AG04450 (cell line): ENCODE results near the gene CCL22. TPM values are rescaled to one million over a fixed set of nuclear protein-coding genes. Genes with fewer than 3 reads are reported as not detected.

ENCODE experiments used
- CTCF ChIA-PET: fragments of 300-600, 350-600 bp; formaldehyde crosslinking; extraction: SDS; loops from one replicate; lab custom pipeline; 2022; ENCODE audit warnings: antibody characterized with exemption, inconsistent platforms; lab: Charles Lee
- POLR2A ChIA-PET: fragments of 350-600 bp; formaldehyde crosslinking; extraction: SDS; loops from one replicate; lab custom pipeline; 2021; ENCODE audit warnings: antibody characterized with exemption, inconsistent platforms; lab: Yijun Ruan, JAX
- DNase-seq: peaks from one replicate; pipeline ENCODE4 v3.0.0-alpha.2; 2011; ENCODE audit warnings: low read depth, low spot score
- H3K27ac ChIP-seq: one replicate; pipeline ENCODE4 v1.5.1; 2012; ENCODE audit warnings: low read depth, low read length, control low read depth
- H3K27me3 ChIP-seq: one replicate; pipeline ENCODE4 v1.6.0; 2012; ENCODE audit warnings: low read length; ENCODE audit not compliant: control insufficient read depth, insufficient read depth
- H3K4me3 ChIP-seq: 2 replicates; pipeline ENCODE4 v1.5.1; 2011; ENCODE audit warnings: mild to moderate bottlenecking, low read depth, low read length, control low read depth
- H3K9me3 ChIP-seq: 2 replicates; pipeline ENCODE4 v1.5.1; 2012; ENCODE audit warnings: low read length; ENCODE audit not compliant: control insufficient read depth, insufficient read depth
- polyA plus RNA-seq: library from polyadenylated mRNA; depleted of rRNA; stranded (reverse); fragments of >200 nt; gene quantifications from 2 replicates; pipeline ENCODE4 v1.2.3, GENCODE V29; 2011
- TF ChIP-seq, protein P1 (sequence below): IDR thresholded peaks from 2 replicates; pipeline ENCODE4 v1.5.1; 2011; ENCODE audit warnings: low read depth, low read length, control low read depth, inconsistent platforms

Gene CCL22
- polyA plus RNA-seq, 1 experiment = not detected

DNA sequence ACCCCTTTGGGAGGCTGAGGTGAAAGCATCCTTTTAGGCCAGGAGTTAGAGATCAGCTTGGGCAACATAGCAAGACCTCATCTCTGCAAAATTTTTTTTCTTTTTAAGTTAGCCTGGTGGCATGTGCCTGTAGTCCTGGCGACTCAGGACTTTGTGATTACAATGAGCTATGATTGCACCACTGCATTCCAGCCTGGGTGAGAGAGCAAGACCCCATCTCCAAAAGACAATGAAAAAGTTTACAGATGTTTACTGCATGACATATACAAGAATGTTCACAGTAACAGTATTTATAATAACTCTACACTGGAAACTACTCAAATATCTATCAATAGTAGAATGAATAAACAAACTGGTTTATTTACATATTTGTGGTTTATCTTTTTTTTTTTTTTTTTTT lies 33.1 kb upstream of the CCL22 start:
- Histone ChIP-seq H3K27ac (no peak overlapping the region), H3K4me3 (no peak overlapping the region), H3K27me3 (peaks cover 5% of the 10 kb centered on the region), H3K9me3 (no peaks in the 10 kb centered on the region)
- ChIA-PET CTCF (interaction anchor here (0.6 kb wide), 1 partner anchor 76 kb away, joined by 3 read pairs; no protein-coding TSS in a partner anchor), POLR2A (interaction anchor here (0.6 to 0.7 kb wide), 2 partner anchors 26 to 53 kb away, joined by 3 read pairs; no protein-coding TSS in a partner anchor)
- TF ChIP-seq, protein P1, sequence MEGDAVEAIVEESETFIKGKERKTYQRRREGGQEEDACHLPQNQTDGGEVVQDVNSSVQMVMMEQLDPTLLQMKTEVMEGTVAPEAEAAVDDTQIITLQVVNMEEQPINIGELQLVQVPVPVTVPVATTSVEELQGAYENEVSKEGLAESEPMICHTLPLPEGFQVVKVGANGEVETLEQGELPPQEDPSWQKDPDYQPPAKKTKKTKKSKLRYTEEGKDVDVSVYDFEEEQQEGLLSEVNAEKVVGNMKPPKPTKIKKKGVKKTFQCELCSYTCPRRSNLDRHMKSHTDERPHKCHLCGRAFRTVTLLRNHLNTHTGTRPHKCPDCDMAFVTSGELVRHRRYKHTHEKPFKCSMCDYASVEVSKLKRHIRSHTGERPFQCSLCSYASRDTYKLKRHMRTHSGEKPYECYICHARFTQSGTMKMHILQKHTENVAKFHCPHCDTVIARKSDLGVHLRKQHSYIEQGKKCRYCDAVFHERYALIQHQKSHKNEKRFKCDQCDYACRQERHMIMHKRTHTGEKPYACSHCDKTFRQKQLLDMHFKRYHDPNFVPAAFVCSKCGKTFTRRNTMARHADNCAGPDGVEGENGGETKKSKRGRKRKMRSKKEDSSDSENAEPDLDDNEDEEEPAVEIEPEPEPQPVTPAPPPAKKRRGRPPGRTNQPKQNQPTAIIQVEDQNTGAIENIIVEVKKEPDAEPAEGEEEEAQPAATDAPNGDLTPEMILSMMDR = no peak
- no peak for DNase-seq

DNA sequence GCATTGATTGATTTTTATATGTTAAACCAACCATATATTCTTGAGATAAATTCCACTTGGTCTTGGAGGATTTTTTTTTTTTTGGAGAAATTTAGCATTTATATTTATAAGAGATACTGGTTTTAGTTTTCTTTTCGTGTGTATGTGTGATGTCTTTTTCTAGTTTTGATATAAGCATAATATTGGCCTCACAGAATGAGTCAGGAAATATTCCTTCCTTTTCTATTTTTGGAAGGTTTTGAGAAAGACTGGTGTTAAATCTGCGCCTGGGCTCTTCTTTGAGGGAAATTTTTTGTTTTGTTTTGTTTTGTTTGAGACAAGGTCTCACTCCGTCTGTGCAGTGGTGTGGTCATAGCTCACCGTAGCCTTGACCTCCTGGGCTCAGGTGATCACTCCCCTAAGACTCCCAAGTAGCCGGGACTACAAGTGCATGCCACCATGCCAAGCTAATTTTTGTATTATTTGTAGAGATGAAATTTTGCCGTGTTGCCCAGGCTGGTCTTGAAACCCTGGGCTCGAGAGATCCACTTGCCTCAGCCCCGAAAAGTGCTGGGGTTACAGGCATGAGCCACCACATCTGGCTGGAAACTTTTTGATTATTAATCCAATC lies 28.8 kb upstream of the CCL22 start:
- peaks cover 28% of the 10 kb centered on the region for H3K27me3 ChIP-seq
- peaks cover 3% of the 10 kb centered on the region; the same call in 1 of the 2 replicates for H3K9me3 ChIP-seq
- no peak overlapping the region for H3K4me3 ChIP-seq
- ChIA-PET POLR2A (no interaction called here), CTCF (no interaction called here)
- TF ChIP-seq, protein P1 = no peak
- no peak for DNase-seq
- H3K27ac ChIP-seq = no peak overlapping the region

DNA sequence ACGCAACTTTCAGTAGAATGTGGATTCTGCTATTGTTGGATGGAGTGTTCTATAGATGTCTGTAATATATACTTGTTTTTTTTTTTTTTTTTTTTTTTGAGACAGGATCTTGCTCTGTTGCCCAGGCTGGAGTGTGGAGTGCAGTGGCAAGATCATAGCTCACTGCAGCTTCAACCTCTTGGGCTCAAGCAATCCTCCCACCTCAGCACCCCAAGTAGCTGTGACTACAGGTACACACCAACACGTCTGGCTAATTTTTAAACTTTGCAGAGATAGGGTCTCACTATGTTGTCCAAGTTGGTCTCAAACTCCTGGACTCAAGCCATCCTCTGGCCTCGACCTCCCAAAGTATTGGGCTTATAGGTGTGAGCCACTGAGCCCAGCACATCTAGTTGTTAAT lies 27.2 kb upstream of the CCL22 start:
- ChIA-PET CTCF (interaction anchor here (0.5 to 1.5 kb wide), 3 partner anchors 12 to 103 kb away, joined by 3 to 7 read pairs (median 3); no protein-coding TSS in a partner anchor), POLR2A (no interaction called here)
- Histone ChIP-seq H3K9me3 (peaks cover 3% of the 10 kb centered on the region; the same call in 1 of the 2 replicates), H3K27me3 (peaks cover 35% of the 10 kb centered on the region), H3K4me3 (no peak overlapping the region), H3K27ac (no peak overlapping the region)
- TF ChIP-seq, protein P1 = no peak
- no peak for DNase-seq

DNA sequence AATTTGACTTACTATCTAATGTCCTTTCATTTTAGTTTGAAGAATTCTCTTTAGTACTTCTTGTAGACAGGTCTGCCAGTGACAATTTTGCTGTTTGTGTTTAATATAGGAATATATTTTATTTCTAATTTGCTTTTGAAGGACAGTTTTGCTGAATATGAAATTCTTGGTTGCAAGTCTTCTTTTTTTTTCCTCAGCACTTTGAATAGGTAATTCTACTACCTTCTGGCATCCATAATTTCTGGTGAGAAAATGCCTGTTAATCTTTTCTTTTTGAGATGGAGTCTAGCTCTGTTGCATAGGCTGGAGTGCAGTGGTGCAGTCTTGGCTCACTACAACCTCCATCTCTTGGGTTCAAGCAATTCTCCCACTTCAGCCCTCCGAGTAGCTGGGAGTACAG lies 25.2 kb upstream of the CCL22 start:
- CTCF ChIA-PET = interaction anchor here (1.6 kb wide), 1 partner anchor 84 kb away, joined by 5 read pairs; no protein-coding TSS in a partner anchor
- Histone ChIP-seq H3K4me3 (no peak overlapping the region), H3K27me3 (peaks cover 45% of the 10 kb centered on the region), H3K27ac (no peak overlapping the region), H3K9me3 (peaks cover 13% of the 10 kb centered on the region)
- no peak for DNase-seq
- POLR2A ChIA-PET = no interaction called here
- TF ChIP-seq, protein P1 = no peak

DNA sequence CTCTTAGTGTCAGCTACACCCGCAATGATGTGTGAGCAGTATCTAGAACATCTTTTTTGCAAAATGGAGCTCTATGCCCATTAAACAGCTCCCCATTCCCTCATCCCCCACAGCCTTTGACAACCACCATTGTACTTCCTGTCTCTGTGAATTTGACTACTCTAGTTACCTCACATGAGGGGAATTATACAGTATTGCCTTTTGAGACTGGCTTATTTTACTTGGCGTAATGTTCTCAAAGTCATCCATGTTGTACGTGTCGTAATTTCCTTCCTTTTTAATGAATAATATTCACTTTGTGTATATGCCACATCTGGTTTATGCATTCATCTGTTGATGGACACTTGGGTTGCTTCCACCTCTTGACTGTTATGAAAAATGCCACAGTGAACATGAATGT lies 23.2 kb upstream of the CCL22 start:
- Histone ChIP-seq H3K4me3 (no peak overlapping the region), H3K27me3 (peaks cover 55% of the 10 kb centered on the region), H3K9me3 (peaks cover 13% of the 10 kb centered on the region), H3K27ac (no peak overlapping the region)
- ChIA-PET POLR2A (no interaction called here), CTCF (no interaction called here)
- TF ChIP-seq, protein P1 = no peak
- no peak for DNase-seq
